GM12892 (cell line): Measurements from ENCODE around the gene PRKACG.

Experiments
- POLR2A ChIP-seq: IDR thresholded peaks from 2 replicates; pipeline ENCODE4 v1.6.1; 2011; ENCODE audit warnings: low read depth, low read length, control low read depth
- POLR2AphosphoS5 ChIP-seq: IDR thresholded peaks from 2 replicates; pipeline ENCODE4 v1.6.1; 2011; ENCODE audit warnings: low read depth, low read length, control low read depth
- TAF1 ChIP-seq: IDR thresholded peaks from 2 replicates; pipeline ENCODE4 v1.6.1; 2011; ENCODE audit warnings: low read depth, mild to moderate bottlenecking, control low read depth, low read length, borderline replicate concordance

GRCh38 chr9:69018737-69019136 is 4.8 kb upstream of the PRKACG start:
- TF ChIP-seq POLR2AphosphoS5 (no peak), POLR2A (no peak), TAF1 (no peak)
